ENCODE data around the gene GAS2L1. TPM values are rescaled to one million over a fixed set of nuclear protein-coding genes. Genes with fewer than 3 reads are reported as not detected.

Gene GAS2L1
- total RNA-seq, 3 donors from 2014 or later: 12.2 to 19.3 (median 15.7) TPM

DNA sequence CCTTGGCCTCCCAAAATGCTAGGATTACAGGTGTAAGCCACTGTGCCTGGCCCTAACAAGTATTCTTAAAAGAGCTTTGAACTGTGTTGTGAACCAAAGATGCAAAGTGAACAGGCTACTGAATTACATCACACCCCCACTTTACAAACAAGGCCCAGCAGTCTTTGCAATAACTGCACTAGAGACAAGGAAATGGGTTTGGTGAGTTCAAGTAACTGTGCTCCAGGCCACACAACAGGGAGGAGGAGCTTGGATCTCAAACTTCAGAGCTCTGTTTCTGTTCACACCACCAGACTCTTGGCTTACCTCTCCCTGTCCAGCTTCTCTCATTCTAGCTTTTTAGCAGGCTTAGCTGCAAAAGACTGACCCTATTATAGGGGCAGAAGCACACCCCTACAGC, 39.5 kb downstream of the GAS2L1 start:
- H3K4me3 ChIP-seq: no peak overlapping the region
- H3K27me3 ChIP-seq: no peaks in the 10 kb centered on the region
- peaks cover 0 to 15% of the 10 kb centered on the region in 2 donors for H3K4me1 ChIP-seq
- TF ChIP-seq POLR2A (IDR thresholded peaks at IDR 0.05) (no peak), POLR2AphosphoS5 (IDR thresholded peaks at IDR 0.05) (no peak)
- TF ChIP-seq, protein P1, sequence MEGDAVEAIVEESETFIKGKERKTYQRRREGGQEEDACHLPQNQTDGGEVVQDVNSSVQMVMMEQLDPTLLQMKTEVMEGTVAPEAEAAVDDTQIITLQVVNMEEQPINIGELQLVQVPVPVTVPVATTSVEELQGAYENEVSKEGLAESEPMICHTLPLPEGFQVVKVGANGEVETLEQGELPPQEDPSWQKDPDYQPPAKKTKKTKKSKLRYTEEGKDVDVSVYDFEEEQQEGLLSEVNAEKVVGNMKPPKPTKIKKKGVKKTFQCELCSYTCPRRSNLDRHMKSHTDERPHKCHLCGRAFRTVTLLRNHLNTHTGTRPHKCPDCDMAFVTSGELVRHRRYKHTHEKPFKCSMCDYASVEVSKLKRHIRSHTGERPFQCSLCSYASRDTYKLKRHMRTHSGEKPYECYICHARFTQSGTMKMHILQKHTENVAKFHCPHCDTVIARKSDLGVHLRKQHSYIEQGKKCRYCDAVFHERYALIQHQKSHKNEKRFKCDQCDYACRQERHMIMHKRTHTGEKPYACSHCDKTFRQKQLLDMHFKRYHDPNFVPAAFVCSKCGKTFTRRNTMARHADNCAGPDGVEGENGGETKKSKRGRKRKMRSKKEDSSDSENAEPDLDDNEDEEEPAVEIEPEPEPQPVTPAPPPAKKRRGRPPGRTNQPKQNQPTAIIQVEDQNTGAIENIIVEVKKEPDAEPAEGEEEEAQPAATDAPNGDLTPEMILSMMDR (IDR thresholded peaks at IDR 0.05): no peak
- intact Hi-C loops (cut with DNase I; ENCODE audit: low total_unique reads): no loop called here
- peak in 1 of 2 donors; percentile 67 for DNase-seq (ENCODE audit: low spot score in 2 of 2)
- no peaks in the 10 kb centered on the region for H3K9me3 ChIP-seq
- H3K27ac ChIP-seq: peak overlapping the region; percentile 49 to 76
- peaks cover 9% of the 10 kb centered on the region for H3K36me3 ChIP-seq

DNA sequence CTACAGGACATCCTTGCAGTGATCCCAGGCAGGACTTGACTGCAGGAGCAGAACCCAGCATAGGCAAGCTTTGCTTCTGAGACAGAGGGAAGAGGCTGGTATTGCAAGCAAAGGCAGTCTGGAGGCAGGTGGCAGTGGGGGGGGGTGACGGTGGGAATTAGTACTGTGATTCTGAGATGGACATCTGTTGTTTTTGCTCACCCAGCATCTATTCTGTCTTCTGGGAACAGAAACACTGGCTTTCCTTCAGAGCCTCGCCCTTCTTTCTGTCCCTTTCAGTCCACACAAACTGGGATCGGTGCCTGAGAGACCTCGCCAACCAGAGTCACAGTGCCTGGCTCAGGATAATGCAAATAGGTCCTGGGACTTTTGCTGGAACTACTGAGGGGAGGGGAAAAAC, 40.2 kb downstream of the GAS2L1 start:
- Histone ChIP-seq H3K4me3 (no peak overlapping the region), H3K36me3 (peaks cover 9% of the 10 kb centered on the region), H3K27me3 (no peaks in the 10 kb centered on the region), H3K9me3 (no peaks in the 10 kb centered on the region), H3K27ac (peak overlapping the region; percentile 27 to 76), H3K4me1 (peaks cover 0 to 15% of the 10 kb centered on the region in 2 donors)
- intact Hi-C loops (cut with DNase I; ENCODE audit: low total_unique reads): no loop called here
- no peak for TF ChIP-seq POLR2A (IDR thresholded peaks at IDR 0.05)
- TF ChIP-seq, protein P1 (IDR thresholded peaks at IDR 0.05): no peak
- no peak for TF ChIP-seq POLR2AphosphoS5 (IDR thresholded peaks at IDR 0.05)
- peak in 1 of 2 donors; percentile 42 for DNase-seq (ENCODE audit: low spot score in 2 of 2)

DNA sequence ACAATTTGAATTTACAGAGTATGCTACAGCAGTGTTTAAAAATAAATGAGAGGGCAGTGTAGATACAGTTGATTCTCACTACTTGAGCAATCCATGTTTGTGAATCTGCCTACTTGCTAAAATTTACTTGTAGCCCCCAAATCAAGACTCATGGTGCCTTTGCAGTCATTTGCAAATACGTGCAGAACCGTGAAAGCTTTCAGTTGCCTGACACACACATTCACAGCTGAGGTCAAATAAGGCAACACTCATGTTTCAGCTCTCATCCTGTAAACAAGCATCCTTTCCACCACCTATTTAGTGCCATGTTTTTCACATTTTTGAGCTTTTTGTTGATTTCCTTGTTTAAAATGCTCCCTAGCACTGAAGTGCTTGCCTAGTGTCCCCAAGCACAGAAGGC, 41.6 kb downstream of the GAS2L1 start:
- Histone ChIP-seq H3K9me3 (no peaks in the 10 kb centered on the region), H3K4me1 (peaks cover 0 to 7% of the 10 kb centered on the region in 2 donors), H3K36me3 (peaks cover 9% of the 10 kb centered on the region), H3K27me3 (no peaks in the 10 kb centered on the region), H3K4me3 (no peak overlapping the region), H3K27ac (peak overlapping the region in 1 of 2 donors; percentile 66)
- DNase-seq (ENCODE audit: low spot score in 2 of 2): no peak
- intact Hi-C loops (cut with DNase I; ENCODE audit: low total_unique reads): no loop called here
- TF ChIP-seq POLR2AphosphoS5 (IDR thresholded peaks at IDR 0.05) (no peak), POLR2A (IDR thresholded peaks at IDR 0.05) (no peak)
- TF ChIP-seq, protein P1 (IDR thresholded peaks at IDR 0.05): no peak

DNA sequence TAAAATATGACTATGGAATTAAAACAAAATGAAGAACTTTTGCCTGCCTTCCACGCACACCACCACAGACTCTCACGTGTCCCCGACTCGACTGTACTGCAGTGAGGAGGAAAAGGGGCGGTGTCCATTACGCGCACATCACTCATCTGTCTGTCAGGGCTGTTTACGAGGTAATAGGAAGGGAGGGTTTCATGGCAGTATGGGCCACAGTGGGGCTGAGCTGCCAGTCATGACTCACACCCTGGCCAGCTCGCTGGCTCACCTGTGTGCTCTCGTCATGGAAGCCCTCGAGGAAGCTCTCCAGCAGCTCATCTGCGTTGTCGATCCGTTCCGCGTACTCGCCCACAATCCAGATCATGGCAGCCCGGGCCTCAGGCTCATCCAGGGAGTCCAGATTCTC, 42.5 kb downstream of the GAS2L1 start:
- H3K4me3 ChIP-seq: no peak overlapping the region
- intact Hi-C loops (cut with DNase I; ENCODE audit: low total_unique reads): no loop called here
- TF ChIP-seq POLR2AphosphoS5 (IDR thresholded peaks at IDR 0.05) (no peak), POLR2A (IDR thresholded peaks at IDR 0.05) (no peak)
- TF ChIP-seq, protein P1 (IDR thresholded peaks at IDR 0.05): no peak
- no peaks in the 10 kb centered on the region for H3K4me1 ChIP-seq
- peak overlapping the region; percentile 60 to 66 for H3K27ac ChIP-seq
- no peaks in the 10 kb centered on the region for H3K9me3 ChIP-seq
- H3K27me3 ChIP-seq: no peaks in the 10 kb centered on the region
- peaks cover 9% of the 10 kb centered on the region for H3K36me3 ChIP-seq
- peak in 1 of 2 donors; percentile 29 for DNase-seq (ENCODE audit: low spot score in 2 of 2)

DNA sequence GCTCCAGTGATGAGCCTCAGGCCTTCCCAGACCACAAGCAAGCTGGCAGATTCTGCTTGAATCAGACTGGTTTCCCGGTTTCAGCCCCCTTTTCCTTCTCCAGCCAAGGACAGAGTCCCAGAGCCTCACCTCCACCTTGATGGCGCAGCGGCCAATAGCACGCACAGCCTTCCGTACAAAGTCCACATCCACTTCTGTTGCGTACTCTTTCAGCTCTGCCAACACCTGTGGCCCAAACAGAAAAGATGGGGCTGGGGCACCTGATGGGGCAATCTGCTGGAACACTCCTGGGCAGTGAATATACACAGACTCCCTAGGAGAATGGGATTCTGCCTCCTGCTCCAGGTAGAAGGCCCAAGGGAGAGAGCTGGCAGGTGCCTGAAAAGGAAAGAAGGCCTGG, 44.6 kb downstream of the GAS2L1 start:
- Histone ChIP-seq H3K36me3 (peaks cover 9% of the 10 kb centered on the region), H3K27me3 (no peaks in the 10 kb centered on the region), H3K9me3 (no peaks in the 10 kb centered on the region), H3K4me3 (no peak overlapping the region), H3K27ac (no peak overlapping the region), H3K4me1 (no peaks in the 10 kb centered on the region)
- TF ChIP-seq POLR2A (IDR thresholded peaks at IDR 0.05) (no peak), POLR2AphosphoS5 (IDR thresholded peaks at IDR 0.05) (no peak)
- TF ChIP-seq, protein P1 (IDR thresholded peaks at IDR 0.05): no peak
- DNase-seq (ENCODE audit: low spot score in 2 of 2): no peak
- intact Hi-C loops (cut with DNase I; ENCODE audit: low total_unique reads): no loop called here
